Measurements from ENCODE around the gene NRROS. TPM values are rescaled to one million over a fixed set of nuclear protein-coding genes. Genes with fewer than 3 reads are reported as not detected.

The NRROS gene
- total and polyA plus RNA-seq, 2 of the 13 experiments (the other 11 are each of a cell fraction or from before 2014, with no cell fraction given), result not detected

- no peaks in the 10 kb centered on the region for H4K20me1 ChIP-seq (ENCODE audit: insufficient read depth, low read length)
- H3K36me3 ChIP-seq (replicated peaks in 1 of 2; ENCODE audit: control insufficient read depth in 1 of 2, insufficient read depth in 2 of 2, low read length in 2 of 2), result no peaks in the 10 kb centered on the region
- no peak overlapping the region for H3K4me2 ChIP-seq (ENCODE audit: low read depth, low read length)
- intact Hi-C loops (cut with micrococcal nuclease; ENCODE audit: unreplicated experiment), result no loop called here
- H3K27me3 ChIP-seq (ENCODE audit: control insufficient read depth in 1 of 2, insufficient read depth in 2 of 2, low read length in 2 of 2), result peaks cover 2 to 39% of the 10 kb centered on the region in 2 experiments; a peak in 4 of 5 replicates
- no TSS peak for BruUV-seq (replicated peaks)
- H2AFZ ChIP-seq (ENCODE audit: low read length), result no peak overlapping the region
- no peaks in the 10 kb centered on the region for H3K79me2 ChIP-seq (ENCODE audit: insufficient read depth, low read length)
- 0 out of 4 replicates have a peak, but pooled peaks of 1 of the 2 experiments have one; percentile 15 for TF ChIP-seq MAFK (conservative IDR thresholded peaks at IDR 0.05 in 1 of 2, IDR thresholded peaks at IDR 0.05 in 1 of 2; ENCODE audit: low read length in 2 of 2)
- TF ChIP-seq XBP1 (CRISPR knock-in tag; IDR thresholded peaks at IDR 0.05), result no peak
- no peak for ATAC-seq
- DNase-seq (ENCODE audit: low spot score), result no peak
- FAIRE-seq, result no peak
- ChIA-PET POLR2A (no interaction called here), CTCF (ENCODE audit: low intra/inter-chr PET ratio, low total read pairs) (no interaction called here)
- WGBS (ENCODE audit: low lambda C conversion rate), result 79% methylated on average over 10 of the region's 17 CpGs
- no peaks in the 10 kb centered on the region for H3K9me3 ChIP-seq (ENCODE audit: low read length)
- no peak overlapping the region for H3K27ac ChIP-seq (ENCODE audit: extremely low read length, insufficient read depth, low read length)
- H3K4me1 ChIP-seq (ENCODE audit: insufficient read depth, low read length), result no peaks in the 10 kb centered on the region
- no peak overlapping the region for H3K4me3 ChIP-seq (replicated peaks in 1 of 3; ENCODE audit: insufficient read depth in 1 of 3, low read depth in 2 of 3, low read length in 3 of 3)
- H3K9ac ChIP-seq (ENCODE audit: insufficient read depth, low read depth, low read length), result no peak overlapping the region
- in situ Hi-C loops (cut with HindIII; ENCODE audit: extremely low pct_ligation_motif_present, low pct_unique_long_range_greater_than_20kb), result no loop called here
Observed at GRCh38 chr3:196646666-196647216, 7.2 kb downstream of the NRROS start.

GRCh38 chr3:196650740-196651311 is 11.3 kb downstream of the NRROS start:
- H3K9me3 ChIP-seq (ENCODE audit: low read length), result no peaks in the 10 kb centered on the region
- intact Hi-C loops (cut with micrococcal nuclease; ENCODE audit: unreplicated experiment) (no loop called here), in situ Hi-C loops (cut with HindIII; ENCODE audit: extremely low pct_ligation_motif_present, low pct_unique_long_range_greater_than_20kb) (no loop called here)
- no peak overlapping the region for H3K27ac ChIP-seq (ENCODE audit: extremely low read length, insufficient read depth, low read length)
- peaks cover 4 to 34% of the 10 kb centered on the region in 2 experiments; a peak in 4 of 5 replicates for H3K27me3 ChIP-seq (ENCODE audit: control insufficient read depth in 1 of 2, insufficient read depth in 2 of 2, low read length in 2 of 2)
- H2AFZ ChIP-seq (ENCODE audit: low read length), result no peak overlapping the region
- ChIA-PET CTCF (ENCODE audit: low intra/inter-chr PET ratio, low total read pairs) (no interaction called here), POLR2A (no interaction called here)
- ATAC-seq (peak; percentile 69; the same call in 2 of the 3 replicates), FAIRE-seq (no peak), DNase-seq (ENCODE audit: low spot score) (peak; percentile 36)
- no peak for TF ChIP-seq RAD21 (CRISPR knock-in tag; IDR thresholded peaks at IDR 0.05)
- TF ChIP-seq SATB2 (CRISPR knock-in tag; IDR thresholded peaks at IDR 0.05), result no peak
- TF ChIP-seq FOSL2 (CRISPR knock-in tag; IDR thresholded peaks at IDR 0.05), result peak; percentile 89
- TF ChIP-seq USF2 (IDR thresholded peaks at IDR 0.05; ENCODE audit: low read depth, low read length), result no peak
- TF ChIP-seq USF2 (CRISPR knock-in tag; IDR thresholded peaks at IDR 0.05; ENCODE audit: borderline replicate concordance), result no peak
- 0 out of 2 replicates have a peak, but pooled peaks have one; percentile 19 for TF ChIP-seq ARID5B (CRISPR knock-in tag; IDR thresholded peaks at IDR 0.05)
- no peak for TF ChIP-seq MTF2 (CRISPR knock-in tag; IDR thresholded peaks at IDR 0.05; ENCODE audit: borderline replicate concordance)
- 0 out of 2 replicates have a peak, but pooled peaks have one; percentile 23 for TF ChIP-seq BHLHE40 (IDR thresholded peaks at IDR 0.05; ENCODE audit: low read length)
- BruUV-seq (replicated peaks), result no TSS peak
- H3K79me2 ChIP-seq (ENCODE audit: insufficient read depth, low read length), result no peaks in the 10 kb centered on the region
- no peak overlapping the region for H3K4me3 ChIP-seq (replicated peaks in 1 of 3; ENCODE audit: insufficient read depth in 1 of 3, low read depth in 2 of 3, low read length in 3 of 3)
- H3K36me3 ChIP-seq (replicated peaks in 1 of 2; ENCODE audit: control insufficient read depth in 1 of 2, insufficient read depth in 2 of 2, low read length in 2 of 2), result no peaks in the 10 kb centered on the region
- no peaks in the 10 kb centered on the region for H4K20me1 ChIP-seq (ENCODE audit: insufficient read depth, low read length)
- 18% methylated on average over 2 of the region's 6 CpGs for WGBS (ENCODE audit: low lambda C conversion rate)
- H3K4me1 ChIP-seq (ENCODE audit: insufficient read depth, low read length), result no peaks in the 10 kb centered on the region
- H3K4me2 ChIP-seq (ENCODE audit: low read depth, low read length), result no peak overlapping the region
- H3K9ac ChIP-seq (ENCODE audit: insufficient read depth, low read depth, low read length), result no peak overlapping the region

All from HepG2 (cell line).